Right ventricle myocardium inferior (tissue), 1 donor: ENCODE results near the gene KRTAP4-2. TPM values are rescaled to one million over a fixed set of nuclear protein-coding genes. Genes with fewer than 3 reads are reported as not detected.
"Not testable (repeated sequence)": the region's sequence is repeated elsewhere in the genome, so short reads cannot be mapped to it uniquely, and the experiment has no call there.

Experiments
- ATAC-seq: fragments of 200-7000 bp; cut with Tn5 transposase; one replicate; pipeline ENCODE4 v1.9.1; 2020; ENCODE audit warnings: mild to moderate bottlenecking, moderate library complexity
- DNase-seq: peaks from one replicate; pipeline ENCODE4 v3.0.0; 2021; ENCODE audit errors: missing footprints
- intact Hi-C: fragments of 100-400 bp; cut with DNase I; formaldehyde crosslinking; loops from one replicate; pipeline ENCODE4 v1.11.0; 2022
- long read RNA-seq: library from polyadenylated mRNA; unstranded; transcript quantifications from one replicate; pipeline ENCODE4 v2.0.0, GENCODE V29; 2021
- total RNA-seq: library from RNA; stranded (reverse); fragmentation: NEBNext Ultra II Directional; extraction: Animal tissue kit (Norgen Biotek cat#: 25700); gene quantifications from one replicate; pipeline ENCODE4 v1.2.1, GENCODE V29; 2021
- donor health status: DM: no; HTN: yes; CAD: no; lungs with severe emphysema.

The KRTAP4-2 gene
- not detected for total RNA-seq
- long read RNA-seq: 0 reads

GRCh38 chr17:41177727-41178271 lies at the start of gene KRTAP4-2:
Gene KRTAP4-2 (minus strand): TSS chr17:41178221. CDS start chr17:41178164, 57 bp downstream.
- ATAC-seq: no peak
- DNase-seq: no peak

GRCh38 chr17:41226598-41227095 lies 48.6 kb upstream of the KRTAP4-2 start, which contains the start of gene KRTAP9-2:
Gene KRTAP9-2 (plus strand): TSS chr17:41226648. CDS start chr17:41226655, 7 bp downstream.
- intact Hi-C loops: not testable (repeated sequence)

More at GRCh38 chr17:41177727-41178271, at the start of gene KRTAP4-2:
- intact Hi-C loops: no loop called here

GRCh38 chr17:41226051-41226450 lies 48.0 kb upstream of the KRTAP4-2 start:
- intact Hi-C loops: no loop called here
- no peak for DNase-seq
- no peak for ATAC-seq

More at GRCh38 chr17:41226598-41227095, 48.6 kb upstream of the KRTAP4-2 start, which contains the start of gene KRTAP9-2:
- not testable (repeated sequence) for DNase-seq, ATAC-seq

- intact Hi-C loops: no loop called here
- no peak for DNase-seq
- ATAC-seq: no peak
These were observed 45.8 kb upstream of the KRTAP4-2 start for GRCh38 chr17:41223821-41224220.

- intact Hi-C loops: no loop called here
- ATAC-seq (no peak), DNase-seq (no peak)
These were observed 37.7 kb upstream of the KRTAP4-2 start for GRCh38 chr17:41215681-41216080.

- DNase-seq (peak; percentile 48), ATAC-seq (no peak)
- intact Hi-C loops: no loop called here
These were observed 34.6 kb upstream of the KRTAP4-2 start for GRCh38 chr17:41212524-41213169.

GRCh38 chr17:41211845-41212466 lies 33.9 kb upstream of the KRTAP4-2 start:
- intact Hi-C loops: no loop called here
- DNase-seq: no peak
- no peak for ATAC-seq

- DNase-seq: no peak
- intact Hi-C loops: no loop called here
- no peak for ATAC-seq
These were observed 21.5 kb upstream of the KRTAP4-2 start for GRCh38 chr17:41199421-41200078.

GRCh38 chr17:41196068-41196467 lies 18.0 kb upstream of the KRTAP4-2 start:
- intact Hi-C loops: no loop called here
- DNase-seq: no peak
- no peak for ATAC-seq

GRCh38 chr17:41190328-41190727 lies 12.3 kb upstream of the KRTAP4-2 start:
- DNase-seq: no peak
- intact Hi-C loops: no loop called here
- ATAC-seq: no peak

- intact Hi-C loops, ATAC-seq: not testable (repeated sequence)
These were observed 11.9 kb upstream of the KRTAP4-2 start, which contains the start of gene KRTAP9-1 for GRCh38 chr17:41189837-41190318. Gene KRTAP9-1 (plus strand): TSS chr17:41189887. CDS start chr17:41189887, 0 bp downstream.

GRCh38 chr17:41186872-41187271 lies 8.9 kb upstream of the KRTAP4-2 start:
- no peak for DNase-seq
- intact Hi-C loops: no loop called here
- ATAC-seq: no peak

More at GRCh38 chr17:41189837-41190318, 11.9 kb upstream of the KRTAP4-2 start, which contains the start of gene KRTAP9-1:
- not testable (repeated sequence) for DNase-seq

GRCh38 chr17:41185001-41185400 lies 7.0 kb upstream of the KRTAP4-2 start:
- DNase-seq (no peak), ATAC-seq (no peak)
- intact Hi-C loops: no loop called here

GRCh38 chr17:41184480-41184961 lies 6.5 kb upstream of the KRTAP4-2 start, which contains the start of gene KRTAP4-1:
Gene KRTAP4-1 (minus strand): TSS chr17:41184911. CDS start chr17:41184854, 57 bp downstream.
- DNase-seq (no peak), ATAC-seq (no peak)
- intact Hi-C loops: no loop called here

- intact Hi-C loops: no loop called here
- DNase-seq: no peak
- ATAC-seq: no peak
These were observed 1.0 kb upstream of the KRTAP4-2 start for GRCh38 chr17:41178843-41179616.

GRCh38 chr17:41178341-41178740 lies 320 bp upstream of the KRTAP4-2 start:
- DNase-seq: no peak
- intact Hi-C loops: no loop called here
- no peak for ATAC-seq

- no peak for DNase-seq
- intact Hi-C loops: no loop called here
- no peak for ATAC-seq
These were observed 1.2 kb downstream of the KRTAP4-2 start for GRCh38 chr17:41176744-41177387.
